Ishikawa (cell line): ENCODE measurements around the gene LPGAT1.

Source experiments
- CEBPB ChIP-seq: IDR thresholded peaks from 2 replicates; pipeline ENCODE4 v1.6.1; 2012
- CREB1 ChIP-seq: IDR thresholded peaks from 2 replicates; pipeline ENCODE4 v1.6.1; 2012; ENCODE audit warnings: low read depth
- EGR1 ChIP-seq: IDR thresholded peaks from 2 replicates; pipeline ENCODE4 v1.6.1; 2012
- EP300 ChIP-seq: IDR thresholded peaks from 2 replicates; pipeline ENCODE4 v1.6.1; 2012; ENCODE audit warnings: borderline replicate concordance
- FOXM1 ChIP-seq: IDR thresholded peaks from 2 replicates; pipeline ENCODE4 v1.6.1; 2012; ENCODE audit warnings: low read depth, borderline replicate concordance
- MAX ChIP-seq: IDR thresholded peaks from 2 replicates; pipeline ENCODE4 v1.6.1; 2012
- NFIC ChIP-seq: IDR thresholded peaks from 2 replicates; pipeline ENCODE4 v1.6.1; 2012
- RAD21 ChIP-seq: IDR thresholded peaks from 2 replicates; pipeline ENCODE4 v1.6.1; 2012; ENCODE audit warnings: low read depth
- REST ChIP-seq: IDR thresholded peaks from 2 replicates; pipeline ENCODE4 v1.6.1; 2012; ENCODE audit warnings: low read depth, mild to moderate bottlenecking
- TAF1 ChIP-seq: IDR thresholded peaks from 2 replicates; pipeline ENCODE4 v1.6.1; 2012; ENCODE audit warnings: low read depth, mild to moderate bottlenecking
- TCF12 ChIP-seq: IDR thresholded peaks from 2 replicates; pipeline ENCODE4 v1.6.1; 2012; ENCODE audit warnings: low read depth
- TEAD4 ChIP-seq: IDR thresholded peaks from 2 replicates; pipeline ENCODE4 v1.6.1; 2012
- USF1 ChIP-seq: IDR thresholded peaks from 2 replicates; pipeline ENCODE4 v1.6.1; 2012
- YY1 ChIP-seq: IDR thresholded peaks from 2 replicates; pipeline ENCODE4 v1.6.1; 2012; ENCODE audit warnings: low read depth
- ZBTB7A ChIP-seq: IDR thresholded peaks from 2 replicates; pipeline ENCODE4 v1.6.1; 2012; ENCODE audit warnings: low read depth

Gene LPGAT1

GRCh38 chr1:211833174-211833820 lies 2.7 kb upstream of the LPGAT1 start:
- TF ChIP-seq YY1: no peak

- TF ChIP-seq EP300: no peak
- TF ChIP-seq TCF12: no peak
- TF ChIP-seq RAD21: no peak
- TF ChIP-seq CREB1: no peak
- no peak for TF ChIP-seq CEBPB
- TF ChIP-seq USF1: no peak
- no peak for TF ChIP-seq YY1
Measured at GRCh38 chr1:211832661-211833060, 2.1 kb upstream of the LPGAT1 start.

GRCh38 chr1:211831558-211832323 lies 1.2 kb upstream of the LPGAT1 start:
- TF ChIP-seq YY1 (no peak), TCF12 (no peak), CEBPB (no peak), USF1 (no peak), RAD21 (no peak), CREB1 (no peak), EP300 (no peak), MAX (no peak), TEAD4 (no peak), NFIC (no peak), TAF1 (no peak), REST (no peak), EGR1 (no peak), FOXM1 (no peak), ZBTB7A (no peak)

GRCh38 chr1:211830055-211830327 lies 572 bp downstream of the LPGAT1 start:
- TF ChIP-seq REST: no peak
- TF ChIP-seq USF1: no peak
- TF ChIP-seq EP300: no peak
- TF ChIP-seq EGR1: no peak
- TF ChIP-seq ZBTB7A: 0 out of 2 replicates have a peak, but pooled peaks have one; percentile 3
- TF ChIP-seq RAD21: no peak
- no peak for TF ChIP-seq TCF12

- no peak for TF ChIP-seq REST
- TF ChIP-seq CREB1: no peak
- TF ChIP-seq ZBTB7A: no peak
- TF ChIP-seq YY1: no peak
- no peak for TF ChIP-seq FOXM1
- TF ChIP-seq TEAD4: no peak
- no peak for TF ChIP-seq EP300
- TF ChIP-seq NFIC: no peak
- TF ChIP-seq TCF12: no peak
- TF ChIP-seq USF1: no peak
- no peak for TF ChIP-seq EGR1
- no peak for TF ChIP-seq CEBPB
- no peak for TF ChIP-seq TAF1
- TF ChIP-seq RAD21: no peak
- no peak for TF ChIP-seq MAX
Measured at GRCh38 chr1:211829343-211830054, 1.1 kb downstream of the LPGAT1 start.
